NCI-H446 treated with DMSO at 0.1 percent for 48 hours (cell line): ENCODE measurements around the gene OR5AK2.
"Not testable (repeated sequence)": the region's sequence is repeated elsewhere in the genome, so short reads cannot be mapped to it uniquely, and the experiment has no call there.

Experiments
- DNase-seq: peaks from one replicate; lab custom pipeline; 2025; lab: John Stamatoyannopoulos, UW

Gene OR5AK2

GRCh38 chr11:56988614-56989013 lies at the start of gene OR5AK2:
Gene OR5AK2, plus strand, starts transcription at chr11:56988914. Its CDS starts 0 bp downstream, at chr11:56988914.
- no peak for DNase-seq

DNA sequence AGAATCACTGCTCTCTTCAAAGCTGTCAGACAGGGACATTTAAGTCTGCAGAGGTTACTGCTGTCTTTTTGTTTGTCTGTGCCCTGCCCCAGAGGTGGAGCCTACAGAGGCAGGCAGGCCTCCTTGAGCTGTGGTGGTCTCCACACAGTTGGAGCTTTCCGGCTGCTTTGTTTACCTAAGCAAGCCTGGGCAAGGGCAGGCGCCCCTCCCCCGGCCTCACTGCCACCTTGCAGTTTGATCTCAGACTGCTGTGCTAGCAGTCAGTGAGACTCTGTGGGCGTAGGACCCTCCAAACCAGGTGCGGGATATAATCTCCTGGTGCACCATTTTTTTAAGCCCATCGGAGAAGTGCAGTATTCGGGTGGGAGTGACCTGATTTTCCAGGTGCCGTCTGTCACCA lies 43.2 kb upstream of the OR5AK2 start:
- not testable (repeated sequence) for DNase-seq

DNA sequence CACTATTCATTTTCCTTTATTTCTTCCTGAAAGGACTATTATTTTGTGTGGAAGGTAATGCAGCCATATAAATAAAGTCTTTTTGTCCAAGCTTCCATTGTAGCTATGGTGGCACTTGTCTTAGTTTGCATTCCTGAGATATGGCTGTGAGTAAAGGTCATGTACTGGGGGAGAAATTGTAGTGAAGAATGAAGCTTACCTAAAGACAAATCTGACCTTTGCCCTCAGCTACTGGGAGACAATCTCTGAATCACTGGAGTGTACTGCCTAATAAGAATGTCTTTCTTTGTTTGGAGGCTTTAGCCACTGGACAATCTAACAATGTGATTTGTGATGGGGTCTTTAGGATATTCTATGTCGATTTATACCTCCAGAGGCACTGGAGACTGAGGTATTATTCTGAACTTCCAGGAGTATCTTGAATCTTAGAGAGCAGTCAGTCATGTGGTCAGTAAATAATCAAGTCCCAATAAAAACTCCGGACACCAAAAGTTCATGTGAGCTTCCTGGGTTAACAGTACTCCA lies 39.7 kb upstream of the OR5AK2 start:
- no peak for DNase-seq

GRCh38 chr11:56950510-56950909 lies 38.2 kb upstream of the OR5AK2 start:
- no peak for DNase-seq

DNA sequence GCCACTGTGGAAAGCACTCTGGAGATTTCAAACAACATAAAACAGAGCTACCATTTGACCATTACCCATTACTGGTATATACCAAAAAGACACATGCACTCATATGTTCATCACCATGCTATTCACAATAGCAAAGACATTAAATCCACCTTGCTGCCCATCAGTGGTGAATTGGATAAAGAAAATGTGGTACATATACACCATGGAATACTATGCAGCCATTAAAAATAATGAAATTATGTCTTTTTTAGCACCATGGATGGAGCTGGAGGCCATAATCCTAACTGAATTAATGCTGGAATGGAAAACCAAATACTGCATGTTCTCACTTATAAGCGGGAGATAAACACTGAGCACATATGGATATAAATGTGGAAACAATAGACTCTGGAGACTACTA lies 34.8 kb upstream of the OR5AK2 start:
- not testable (repeated sequence) for DNase-seq

GRCh38 chr11:56961609-56962008 lies 27.1 kb upstream of the OR5AK2 start:
- DNase-seq: no peak

DNA sequence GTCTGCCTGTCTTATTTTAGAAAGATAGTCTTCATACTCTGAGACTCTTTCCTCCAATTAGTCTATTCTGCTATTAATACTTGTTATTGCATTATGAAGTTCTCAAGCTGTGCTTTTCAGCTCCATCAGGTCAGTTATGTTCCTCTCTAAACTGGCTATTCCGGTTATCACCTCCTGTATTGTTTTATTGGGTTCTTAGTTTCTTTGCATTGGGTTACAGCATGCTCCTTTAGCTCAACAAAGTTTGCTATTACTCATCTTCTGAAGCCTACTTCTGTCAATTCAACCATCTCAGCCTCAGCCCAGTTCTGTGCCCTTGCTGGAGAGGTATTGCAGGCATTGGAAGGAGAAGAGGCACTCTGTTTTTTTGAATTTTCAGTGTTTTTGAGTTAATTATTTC lies 21.0 kb upstream of the OR5AK2 start:
- DNase-seq: no peak

- no peak for DNase-seq
These were observed 20.2 kb upstream of the OR5AK2 start for GRCh38 chr11:56968524-56968923.

GRCh38 chr11:56977314-56977713 lies 11.4 kb upstream of the OR5AK2 start:
- no peak for DNase-seq

DNA sequence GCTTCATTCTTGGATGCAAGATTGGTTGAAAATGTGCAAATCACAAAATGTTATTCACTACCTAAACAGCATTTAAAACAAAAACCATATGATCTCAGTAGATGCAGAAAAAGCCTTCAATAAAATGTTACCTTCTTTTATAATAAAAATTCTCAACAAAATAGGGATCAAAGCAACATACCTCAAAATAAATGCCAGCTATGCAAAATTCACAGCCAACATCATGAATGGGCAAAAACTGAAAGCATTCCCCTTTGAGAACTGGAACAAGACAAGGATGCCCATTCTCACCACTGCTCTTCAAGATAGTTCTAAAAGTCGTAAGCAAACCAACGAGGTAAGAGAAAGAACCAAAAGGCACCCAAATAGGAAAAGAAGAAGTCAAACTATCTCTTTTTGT lies 2.0 kb downstream of the OR5AK2 start:
- DNase-seq: no peak

DNA sequence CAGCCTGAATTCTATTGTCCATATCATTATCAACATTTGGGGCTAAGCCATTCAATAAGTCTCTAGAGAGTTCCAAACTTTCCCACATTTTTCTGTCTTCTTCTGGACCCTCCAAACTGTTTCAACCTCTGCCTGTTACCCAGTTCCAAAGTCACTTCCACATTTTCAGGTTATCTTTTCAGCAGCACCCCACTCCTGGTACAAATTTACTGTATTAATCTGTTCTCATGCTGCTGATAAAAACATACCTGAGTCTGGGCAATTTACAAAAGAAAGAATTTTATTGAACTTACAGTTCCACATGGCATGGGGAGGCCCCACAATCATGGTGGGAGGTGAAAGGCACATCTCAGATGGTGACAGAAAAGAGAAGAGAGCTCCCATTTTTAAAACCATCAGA lies 5.8 kb downstream of the OR5AK2 start:
- no peak for DNase-seq

DNA sequence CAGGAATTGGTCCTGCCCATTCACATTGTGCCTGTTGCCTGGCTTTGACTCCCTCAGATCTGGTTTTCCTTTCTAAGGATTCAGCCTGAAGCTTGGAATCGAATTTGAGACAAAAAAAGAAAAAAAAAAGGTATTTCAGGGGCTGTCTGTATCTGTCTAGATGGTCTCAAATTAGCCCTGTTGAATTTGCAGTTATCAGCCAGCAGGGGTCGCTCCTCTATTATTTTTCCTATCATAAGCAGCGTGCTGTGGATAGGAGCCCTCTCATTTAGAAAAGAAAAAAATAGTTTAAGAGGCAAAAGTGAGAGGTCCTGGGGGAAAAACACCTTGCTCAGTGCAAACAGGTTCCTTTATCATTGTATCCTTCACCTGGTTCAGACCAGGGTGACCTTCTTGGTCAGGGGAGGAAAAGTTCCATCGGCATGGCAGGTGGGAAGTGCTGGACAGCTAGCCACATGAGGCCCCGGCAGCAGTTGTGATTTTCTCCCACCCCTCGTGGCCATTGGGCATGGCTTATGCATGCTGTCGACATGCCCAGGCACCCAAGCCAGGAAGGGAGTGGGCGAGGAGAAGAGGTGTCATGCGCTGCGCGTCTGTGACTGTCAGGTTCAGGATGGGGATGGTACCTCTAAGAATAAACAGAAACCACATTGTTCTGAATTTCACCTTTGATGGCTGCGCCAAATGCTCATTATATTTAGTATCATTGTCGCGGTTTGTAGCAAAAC lies 13.1 kb downstream of the OR5AK2 start:
- no peak for DNase-seq

DNA sequence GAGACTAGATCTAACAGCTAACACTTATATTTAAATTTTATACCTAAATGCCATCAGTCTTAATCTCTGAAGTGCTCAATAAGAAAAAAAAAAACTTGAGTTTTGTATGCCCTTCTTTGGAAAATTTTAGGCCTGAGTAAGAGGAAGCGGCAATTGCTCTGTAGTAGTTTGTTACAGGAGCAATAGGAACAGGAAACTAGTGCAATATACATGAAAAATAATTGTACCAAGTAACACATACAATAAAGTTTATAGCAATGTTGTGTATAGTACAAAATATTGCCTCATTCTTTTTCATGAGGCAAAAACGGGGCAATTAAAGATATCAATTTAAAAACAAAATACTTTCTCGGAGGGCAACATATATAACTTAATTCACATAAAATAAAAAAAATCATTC lies 19.7 kb downstream of the OR5AK2 start:
- no peak for DNase-seq

GRCh38 chr11:57015679-57016078 lies 27.0 kb downstream of the OR5AK2 start:
- DNase-seq: no peak

GRCh38 chr11:57031556-57031955 lies 42.8 kb downstream of the OR5AK2 start:
- no peak for DNase-seq
